A549 (cell line): ENCODE measurements around the gene CCDC106. TPM values are rescaled to one million over a fixed set of nuclear protein-coding genes. Genes with fewer than 3 reads are reported as not detected.
A peak's percentile ranks its signal among the peaks of the same experiment; 100 is the strongest.

Experiments used
- ATAC-seq, 2 experiments: fragments of 200-7000 bp in 1 of 2; fragments of >200 bp in 1 of 2; cut with Nextera tagmentation in 1 of 2; cut with Tn5 transposase in 1 of 2; 3 replicates each; pipeline versions ENCODE4 v1.8.0 to v1.9.1; 2018 to 2020; ENCODE audit warnings: mild to moderate bottlenecking in 1 of 2, moderate library complexity in 1 of 2
- CTCF ChIA-PET: fragments of 300-600 bp; sonication (Branson Sonifier 250); formaldehyde crosslinking; extraction: SDS; loops from one replicate; lab custom pipeline; 2021; ENCODE audit warnings: antibody characterized with exemption, inconsistent platforms; lab: Yijun Ruan, JAX
- POLR2A ChIA-PET: fragments of 350-600 bp; formaldehyde crosslinking; extraction: SDS; loops from one replicate; lab custom pipeline; 2021; ENCODE audit warnings: antibody characterized with exemption, inconsistent platforms; lab: Yijun Ruan, JAX
- DNase-seq, 2 experiments: peaks; one replicate each; pipeline versions ENCODE4 v3.0.0 to v3.0.0-alpha.2; 2011 to 2016; ENCODE audit warnings: low read depth in 1 of 2, low spot score in 1 of 2
- FAIRE-seq: peaks from 2 replicates; lab custom pipeline; 2011; peaks lifted over from hg19 to GRCh38; lab: Jason Lieb, UNC
- H3K27ac ChIP-seq, 2 experiments: fragments of >200 bp; sonication (Bioruptor Twin); formaldehyde crosslinking; 3 replicates each; pipeline ENCODE4 v1.5.1; 2016 to 2017
- H3K4me1 ChIP-seq: fragments of >200 bp; sonication (Bioruptor Twin); formaldehyde crosslinking; 3 replicates; pipeline ENCODE4 v1.6.1; 2016
- H3K4me2 ChIP-seq: fragments of >200 bp; sonication (Bioruptor Twin); formaldehyde crosslinking; 3 replicates; pipeline ENCODE4 v1.6.1; 2016
- H3K4me3 ChIP-seq: fragments of >200 bp; sonication (Bioruptor Twin); formaldehyde crosslinking; 3 replicates; pipeline ENCODE4 v1.5.1; 2016
- H3K9me3 ChIP-seq: fragments of >200 bp; sonication (Bioruptor Twin); formaldehyde crosslinking; 3 replicates; pipeline ENCODE4 v1.6.1; 2016
- CBX8 ChIP-seq: fragments of 200-600 bp; sonication (generic); IDR thresholded peaks from 2 replicates; pipeline ENCODE4 v1.6.1; 2016
- CEBPB ChIP-seq, 2 experiments: fragments of >200 bp in 1 of 2; sonication (Bioruptor Twin) in 1 of 2; formaldehyde crosslinking in 1 of 2; IDR thresholded peaks; 2 replicates each; pipeline ENCODE4 v1.6.1; 2012 to 2016
- CHD4 ChIP-seq: fragments of 200-600 bp; sonication (generic); IDR thresholded peaks from 2 replicates; pipeline ENCODE4 v1.6.1; 2016; ENCODE audit warnings: antibody characterized with exemption, mild to moderate bottlenecking, borderline replicate concordance
- EHMT2 ChIP-seq: fragments of 200-600 bp; sonication (generic); IDR thresholded peaks from 2 replicates; pipeline ENCODE4 v1.6.1; 2016; ENCODE audit warnings: antibody characterized with exemption, low read depth, mild to moderate bottlenecking, moderate library complexity
- EP300 ChIP-seq, 2 experiments: fragments of >200 bp; sonication (Bioruptor Twin); formaldehyde crosslinking; IDR thresholded peaks; 2 replicates in 1 of 2; 3 replicates in 1 of 2; pipeline ENCODE4 v1.6.1; 2016 to 2017
- FOSB ChIP-seq: fragments of 250-450 bp; sonication (Bioruptor Pico); IDR thresholded peaks from 2 replicates; pipeline ENCODE4 v1.5.0; 2020; ENCODE audit warnings: mild to moderate bottlenecking, moderate library complexity
- HDAC2 ChIP-seq: fragments of 200-600 bp; sonication (generic); IDR thresholded peaks from 2 replicates; pipeline ENCODE4 v1.6.1; 2016
- HOXB5 ChIP-seq: fragments of 250-450 bp; sonication (Bioruptor Pico); IDR thresholded peaks from 2 replicates; pipeline ENCODE4 v1.5.0; 2020; ENCODE audit warnings: mild to moderate bottlenecking, moderate library complexity
- JUN ChIP-seq, 2 experiments: fragments of >200 bp; sonication (Bioruptor Twin); formaldehyde crosslinking; IDR thresholded peaks; 2 replicates in 1 of 2; 3 replicates in 1 of 2; pipeline ENCODE4 v1.6.1; 2016 to 2017
- KDM1A ChIP-seq: fragments of 200-600 bp; sonication (generic); IDR thresholded peaks from 2 replicates; pipeline ENCODE4 v1.6.1; 2016; ENCODE audit warnings: low read depth, mild to moderate bottlenecking
- MAFK ChIP-seq: fragments of 450-650 bp; IDR thresholded peaks from 2 replicates; pipeline ENCODE4 v1.6.1; 2014; ENCODE audit not compliant: partially characterized antibody
- NFE2L2 ChIP-seq: fragments of 150-350 bp; conservative IDR thresholded peaks from 2 replicates; pipeline ENCODE4 v1.6.1; 2014; ENCODE audit warnings: low read length
- NPAS2 ChIP-seq: fragments of 250-450 bp; sonication (Bioruptor Pico); IDR thresholded peaks from 2 replicates; pipeline ENCODE4 v1.8.0; 2022; ENCODE audit warnings: mild to moderate bottlenecking, moderate library complexity, borderline replicate concordance
- NR3C1 ChIP-seq: fragments of >200 bp; sonication (Bioruptor Twin); formaldehyde crosslinking; IDR thresholded peaks from 3 replicates; pipeline ENCODE4 v1.6.1; 2017
- PBX3 ChIP-seq: IDR thresholded peaks from 2 replicates; pipeline ENCODE4 v1.6.1; 2012
- POLR2A ChIP-seq: IDR thresholded peaks from 2 replicates; pipeline ENCODE4 v1.6.1; 2012; ENCODE audit warnings: mild to moderate bottlenecking, low read length
- POLR2AphosphoS2 ChIP-seq: conservative IDR thresholded peaks from 2 replicates; pipeline ENCODE4 v1.6.1; 2012; ENCODE audit warnings: low read length, improper control_type of control experiment, inconsistent platforms
- RAD21 ChIP-seq, 2 experiments: fragments of >200 bp in 1 of 2; sonication (Bioruptor Twin) in 1 of 2; formaldehyde crosslinking in 1 of 2; IDR thresholded peaks in 1 of 2; conservative IDR thresholded peaks in 1 of 2; 2 replicates in 1 of 2; 3 replicates in 1 of 2; pipeline ENCODE4 v1.6.1; 2012 to 2018; ENCODE audit warnings: inconsistent platforms in 1 of 2
- RARB ChIP-seq: fragments of 250-450 bp; sonication (Bioruptor Pico); IDR thresholded peaks from 2 replicates; pipeline ENCODE4 v1.8.0; 2021; ENCODE audit warnings: mild to moderate bottlenecking, moderate library complexity
- RNF2 ChIP-seq: fragments of 200-600 bp; sonication (generic); IDR thresholded peaks from 2 replicates; pipeline ENCODE4 v1.6.1; 2016; ENCODE audit warnings: low read depth, mild to moderate bottlenecking, antibody characterized with exemption, moderate library complexity, borderline replicate concordance
- SMC3 ChIP-seq: fragments of >200 bp; sonication (Bioruptor Twin); formaldehyde crosslinking; IDR thresholded peaks from 3 replicates; pipeline ENCODE4 v1.6.1; 2018; ENCODE audit warnings: inconsistent platforms
- SREBF2 ChIP-seq: fragments of 450-650 bp; IDR thresholded peaks from 2 replicates; pipeline ENCODE4 v1.6.1; 2014; ENCODE audit warnings: mild to moderate bottlenecking, moderate library complexity
- TP53 ChIP-seq: fragments of 250-450 bp; sonication (Bioruptor Pico); IDR thresholded peaks from 2 replicates; pipeline ENCODE4 v1.5.0; 2021; ENCODE audit warnings: mild to moderate bottlenecking, moderate library complexity
- ZC3H11A ChIP-seq: fragments of 450-650 bp; IDR thresholded peaks from 2 replicates; pipeline ENCODE4 v1.6.1; 2014; ENCODE audit warnings: antibody characterized with exemption, mild to moderate bottlenecking
- ZSCAN20 ChIP-seq: fragments of 250-450 bp; sonication (Bioruptor Pico); IDR thresholded peaks from 2 replicates; pipeline ENCODE4 v1.8.0; 2022; ENCODE audit warnings: mild to moderate bottlenecking, moderate library complexity
- WGBS: methylation state at CpG from one replicate; pipeline ENCODE4 v1.1.6; 2017; ENCODE audit errors: missing lambda C conversion rate; 5-methylcytosine and 5-hydroxymethylcytosine counted together
- polyA plus RNA-seq, 4 experiments: library from polyadenylated mRNA; depleted of rRNA in 3 of 4; stranded (reverse); fragments of >200 nt; fragmentation: RNase III in 1 of 4; extraction: RNeasy Plus Mini Kit Qiagen cat#74134 plus additional on column Dnase treatment in 1 of 4; gene quantifications; 2 replicates in 3 of 4; 3 replicates in 1 of 4; pipeline ENCODE4 v1.2.3, GENCODE V29; 2011 to 2017
- TF ChIP-seq, protein P1 (sequence below): fragments of >200 bp; sonication (Bioruptor Twin); formaldehyde crosslinking; IDR thresholded peaks from 3 replicates; pipeline ENCODE4 v1.5.1; 2016

The CCDC106 gene
- polyA plus RNA-seq, 2 of the 4 experiments (the other 2 are of a cell fraction) = 5.2 to 17.6 TPM

- CTCF ChIA-PET = interaction anchor here (1.0 to 24.9 kb wide), 8 partner anchors 11 to 479 kb away, joined by 3 to 363 read pairs (median 7); partner anchors contain the start of gene ZNF865
- DNase-seq = no peak
- TF ChIP-seq ZSCAN20 (no peak), POLR2AphosphoS2 (peak; percentile 77; the same call in 1 of the 2 replicates), RNF2 (no peak), NFE2L2 (no peak)
- Histone ChIP-seq H3K4me3 (no peak overlapping the region), H3K9me3 (no peaks in the 10 kb centered on the region), H3K4me1 (0 out of 3 replicates have a peak, but pooled peaks cover 7% of the 10 kb centered on the region), H3K4me2 (no peak overlapping the region), H3K27ac (no peak overlapping the region)
- POLR2A ChIA-PET = interaction anchor here (1.0 kb wide), 1 partner anchor 15 kb away, joined by 5 read pairs; the partner anchor contains the start of gene ZNF865
- FAIRE-seq = no peak
- WGBS = 96% methylated on average over 12 of the region's 12 CpGs
- no peak for ATAC-seq
Measured at GRCh38 chr19:55620410-55621204, 27.4 kb upstream of the CCDC106 start.

GRCh38 chr19:55621205-55621672, 26.8 kb upstream of the CCDC106 start:
- ChIA-PET CTCF (interaction anchor here (1.0 to 24.9 kb wide), 6 partner anchors 11 to 480 kb away, joined by 3 to 363 read pairs (median 52); partner anchors contain the start of gene ZNF865), POLR2A (interaction anchor here (1.0 kb wide), 1 partner anchor 15 kb away, joined by 5 read pairs; the partner anchor contains the start of gene ZNF865)
- FAIRE-seq (no peak), DNase-seq (no peak), ATAC-seq (0 out of 6 replicates have a peak, but pooled peaks of 1 of the 2 experiments have one; percentile 6)
- TF ChIP-seq ZSCAN20 = no peak
- no peak for TF ChIP-seq CBX8
- no peak for TF ChIP-seq NPAS2 (CRISPR knock-in tag)
- TF ChIP-seq FOSB (CRISPR knock-in tag) = no peak
- no peak for TF ChIP-seq KDM1A
- no peak for TF ChIP-seq HDAC2
- TF ChIP-seq RARB = no peak
- no peak for TF ChIP-seq HOXB5 (CRISPR knock-in tag)
- no peak for TF ChIP-seq CEBPB (IDR thresholded peaks at IDR 0.05)
- TF ChIP-seq EP300 (IDR thresholded peaks at IDR 0.05) = no peak
- TF ChIP-seq RAD21 (conservative IDR thresholded peaks at IDR 0.05 in 1 of 2, IDR thresholded peaks at IDR 0.05 in 1 of 2) = no peak
- no peak for TF ChIP-seq SREBF2
- TF ChIP-seq EHMT2 = no peak
- no peaks in the 10 kb centered on the region for H3K9me3 ChIP-seq
- 0 out of 3 replicates have a peak, but pooled peaks cover 7% of the 10 kb centered on the region for H3K4me1 ChIP-seq
- H3K4me2 ChIP-seq = no peak overlapping the region
- 91% methylated on average over 9 of the region's 9 CpGs for WGBS
- H3K4me3 ChIP-seq = no peak overlapping the region
- H3K27ac ChIP-seq = no peak overlapping the region

DNA sequence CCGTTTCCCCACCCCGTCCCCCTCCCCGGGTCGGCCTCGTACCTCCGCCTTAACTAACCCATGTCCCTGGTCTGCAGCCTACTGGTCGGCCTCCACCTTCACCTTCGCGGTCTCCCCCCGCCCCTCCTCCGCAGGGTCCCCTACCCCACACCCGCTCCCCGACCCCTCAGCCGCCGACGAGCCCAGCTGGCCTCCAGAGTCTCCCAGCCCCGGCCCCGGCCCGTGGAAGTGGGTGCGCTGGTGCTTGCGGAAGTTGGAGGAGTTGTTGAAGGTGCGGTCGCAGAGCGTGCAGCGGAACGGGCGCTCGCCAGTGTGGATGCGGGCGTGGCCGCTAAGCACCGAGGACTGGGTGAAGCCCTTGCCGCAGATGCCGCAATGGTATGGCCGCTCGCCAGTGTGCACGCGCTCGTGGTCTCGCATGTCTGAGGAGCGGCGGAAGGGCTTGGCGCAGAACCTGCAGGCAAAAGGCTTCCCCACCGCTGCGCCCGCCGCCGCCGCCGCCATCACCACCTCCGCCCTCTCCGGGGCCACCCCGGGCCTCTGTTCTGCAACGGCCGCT, 26.3 kb upstream of the CCDC106 start:
- no peak overlapping the region for H3K4me2 ChIP-seq
- FAIRE-seq (no peak), DNase-seq (no peak), ATAC-seq (no peak)
- H3K9me3 ChIP-seq = no peaks in the 10 kb centered on the region
- WGBS = 96% methylated on average over 48 of the region's 55 CpGs
- POLR2A ChIA-PET = no interaction called here
- CTCF ChIA-PET = interaction anchor here (1.0 to 24.9 kb wide), 4 partner anchors 11 to 154 kb away, joined by 4 to 363 read pairs (median 123); partner anchors contain the start of gene ZNF865
- TF ChIP-seq RNF2 (no peak), RARB (no peak), NFE2L2 (no peak), ZC3H11A (no peak), SREBF2 (no peak), TP53 (no peak), CBX8 (no peak), SMC3 (no peak), PBX3 (no peak), POLR2A (no peak), CHD4 (no peak), CEBPB (IDR thresholded peaks at IDR 0.05) (no peak), EP300 (IDR thresholded peaks at IDR 0.05) (no peak), JUN (IDR thresholded peaks at IDR 0.05) (no peak; a peak in 1 of 5 replicates), NR3C1 (no peak), RAD21 (conservative IDR thresholded peaks at IDR 0.05 in 1 of 2, IDR thresholded peaks at IDR 0.05 in 1 of 2) (no peak), MAFK (no peak)
- TF ChIP-seq, protein P1, sequence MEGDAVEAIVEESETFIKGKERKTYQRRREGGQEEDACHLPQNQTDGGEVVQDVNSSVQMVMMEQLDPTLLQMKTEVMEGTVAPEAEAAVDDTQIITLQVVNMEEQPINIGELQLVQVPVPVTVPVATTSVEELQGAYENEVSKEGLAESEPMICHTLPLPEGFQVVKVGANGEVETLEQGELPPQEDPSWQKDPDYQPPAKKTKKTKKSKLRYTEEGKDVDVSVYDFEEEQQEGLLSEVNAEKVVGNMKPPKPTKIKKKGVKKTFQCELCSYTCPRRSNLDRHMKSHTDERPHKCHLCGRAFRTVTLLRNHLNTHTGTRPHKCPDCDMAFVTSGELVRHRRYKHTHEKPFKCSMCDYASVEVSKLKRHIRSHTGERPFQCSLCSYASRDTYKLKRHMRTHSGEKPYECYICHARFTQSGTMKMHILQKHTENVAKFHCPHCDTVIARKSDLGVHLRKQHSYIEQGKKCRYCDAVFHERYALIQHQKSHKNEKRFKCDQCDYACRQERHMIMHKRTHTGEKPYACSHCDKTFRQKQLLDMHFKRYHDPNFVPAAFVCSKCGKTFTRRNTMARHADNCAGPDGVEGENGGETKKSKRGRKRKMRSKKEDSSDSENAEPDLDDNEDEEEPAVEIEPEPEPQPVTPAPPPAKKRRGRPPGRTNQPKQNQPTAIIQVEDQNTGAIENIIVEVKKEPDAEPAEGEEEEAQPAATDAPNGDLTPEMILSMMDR = no peak
- 0 out of 3 replicates have a peak, but pooled peaks cover 7% of the 10 kb centered on the region for H3K4me1 ChIP-seq
- H3K4me3 ChIP-seq = no peak overlapping the region
- no peak overlapping the region for H3K27ac ChIP-seq
